Epithelial cell of umbilical artery (primary cell): Measurements from ENCODE around the gene FBXW5. TPM values are rescaled to one million over a fixed set of nuclear protein-coding genes. Genes with fewer than 3 reads are reported as not detected.

Source experiments
- total RNA-seq: library from RNA; depleted of rRNA; stranded (reverse); fragments of >200 nt; gene quantifications from 2 replicates; pipeline ENCODE4 v1.2.3, GENCODE V29; 2014

Gene FBXW5, protein sequence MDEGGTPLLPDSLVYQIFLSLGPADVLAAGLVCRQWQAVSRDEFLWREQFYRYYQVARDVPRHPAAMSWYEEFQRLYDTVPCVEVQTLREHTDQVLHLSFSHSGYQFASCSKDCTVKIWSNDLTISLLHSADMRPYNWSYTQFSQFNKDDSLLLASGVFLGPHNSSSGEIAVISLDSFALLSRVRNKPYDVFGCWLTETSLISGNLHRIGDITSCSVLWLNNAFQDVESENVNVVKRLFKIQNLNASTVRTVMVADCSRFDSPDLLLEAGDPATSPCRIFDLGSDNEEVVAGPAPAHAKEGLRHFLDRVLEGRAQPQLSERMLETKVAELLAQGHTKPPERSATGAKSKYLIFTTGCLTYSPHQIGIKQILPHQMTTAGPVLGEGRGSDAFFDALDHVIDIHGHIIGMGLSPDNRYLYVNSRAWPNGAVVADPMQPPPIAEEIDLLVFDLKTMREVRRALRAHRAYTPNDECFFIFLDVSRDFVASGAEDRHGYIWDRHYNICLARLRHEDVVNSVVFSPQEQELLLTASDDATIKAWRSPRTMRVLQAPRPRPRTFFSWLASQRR
- 124 and 151 TPM in 2 replicates for total RNA-seq

DNA sequence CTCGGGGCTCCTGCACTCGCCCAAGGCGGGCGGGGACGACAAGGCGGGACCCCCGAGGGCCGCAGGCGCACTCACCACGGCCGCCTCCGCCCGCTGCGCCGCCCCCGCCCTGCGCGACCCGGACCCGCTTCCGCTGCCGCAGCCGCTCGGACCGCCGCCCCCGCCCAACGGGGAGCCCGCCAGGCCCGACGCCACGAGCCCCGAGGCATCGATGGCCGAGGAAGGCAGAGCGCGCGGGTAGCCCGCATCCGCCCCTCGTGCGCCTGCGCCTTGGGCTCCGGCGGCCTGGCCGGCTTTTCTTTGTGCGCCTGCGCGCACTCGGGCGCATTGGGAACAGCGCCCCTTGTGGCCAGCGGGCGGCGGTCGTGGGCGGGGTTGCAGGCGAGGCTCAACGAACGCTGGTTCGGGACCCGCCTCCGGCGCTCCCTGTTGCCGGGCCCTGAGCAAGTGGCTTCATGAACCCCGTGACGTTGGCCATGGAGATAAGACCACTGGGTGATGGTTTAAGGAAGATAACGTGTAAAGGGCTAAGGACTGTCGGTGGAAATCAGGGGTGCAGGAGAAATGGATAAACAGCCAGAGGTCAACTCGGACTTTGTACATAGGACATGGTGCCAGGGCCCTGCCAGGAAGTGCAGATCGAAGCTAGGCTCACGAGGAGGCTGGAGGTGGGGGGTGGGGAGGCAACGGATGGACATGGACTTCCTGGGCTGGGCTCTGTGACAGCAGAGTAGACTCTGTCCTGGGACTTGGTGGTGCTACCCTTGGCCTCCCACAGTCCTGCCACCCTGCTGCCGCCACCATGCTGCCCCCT, at the start of gene FBXW5, which contains the start of gene C8G:
Gene FBXW5 (minus strand): TSS at position 220 of the 814 bp plus-strand sequence. CDS start 655 bp downstream, outside the sequence.
Gene C8G (plus strand): TSS at position 725 of the 814 bp plus-strand sequence. CDS start 78 bp downstream, at position 803.

DNA sequence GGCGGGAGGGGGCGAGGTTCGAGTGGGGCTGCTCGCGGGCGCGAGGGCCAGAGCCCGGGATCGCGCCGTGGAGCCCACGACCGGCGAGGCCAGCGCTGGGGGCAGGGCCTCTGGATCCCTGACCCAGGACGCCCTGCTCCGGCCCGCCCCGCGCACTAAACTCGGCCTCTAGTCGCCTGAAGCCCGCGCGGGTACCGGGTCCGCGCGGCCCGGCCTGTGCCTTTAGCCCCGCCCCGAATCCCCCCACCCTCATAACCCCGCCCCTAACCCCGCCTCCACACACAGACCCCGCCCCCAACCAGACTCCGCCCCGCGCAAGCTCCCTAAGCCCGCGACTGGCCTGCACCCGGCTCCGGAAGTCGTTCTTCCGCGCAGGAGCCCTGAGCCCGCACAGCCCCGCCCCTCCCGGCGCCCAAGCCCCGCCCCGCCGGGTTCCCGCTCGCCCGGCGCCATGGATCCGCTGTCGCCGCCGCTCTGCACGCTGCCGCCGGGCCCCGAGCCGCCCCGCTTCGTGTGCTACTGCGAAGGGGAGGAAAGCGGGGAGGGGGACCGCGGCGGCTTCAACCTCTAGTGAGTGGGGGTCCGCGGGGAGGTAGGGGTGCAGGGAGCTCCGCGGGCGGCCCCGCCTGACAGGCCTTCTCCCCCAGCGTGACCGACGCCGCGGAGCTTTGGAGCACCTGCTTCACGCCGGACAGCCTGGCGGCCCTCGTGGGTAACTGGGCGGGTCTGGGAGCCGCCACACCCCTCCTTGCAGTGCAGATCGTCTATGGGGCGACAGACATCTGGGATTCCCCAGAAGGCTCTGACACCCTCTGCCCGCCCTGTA, 47.7 kb upstream of the FBXW5 start, which contains the start of gene PAXX:
Gene PAXX (plus strand): TSS at position 430 of the 826 bp plus-strand sequence. CDS start 22 bp downstream, at position 452.

DNA sequence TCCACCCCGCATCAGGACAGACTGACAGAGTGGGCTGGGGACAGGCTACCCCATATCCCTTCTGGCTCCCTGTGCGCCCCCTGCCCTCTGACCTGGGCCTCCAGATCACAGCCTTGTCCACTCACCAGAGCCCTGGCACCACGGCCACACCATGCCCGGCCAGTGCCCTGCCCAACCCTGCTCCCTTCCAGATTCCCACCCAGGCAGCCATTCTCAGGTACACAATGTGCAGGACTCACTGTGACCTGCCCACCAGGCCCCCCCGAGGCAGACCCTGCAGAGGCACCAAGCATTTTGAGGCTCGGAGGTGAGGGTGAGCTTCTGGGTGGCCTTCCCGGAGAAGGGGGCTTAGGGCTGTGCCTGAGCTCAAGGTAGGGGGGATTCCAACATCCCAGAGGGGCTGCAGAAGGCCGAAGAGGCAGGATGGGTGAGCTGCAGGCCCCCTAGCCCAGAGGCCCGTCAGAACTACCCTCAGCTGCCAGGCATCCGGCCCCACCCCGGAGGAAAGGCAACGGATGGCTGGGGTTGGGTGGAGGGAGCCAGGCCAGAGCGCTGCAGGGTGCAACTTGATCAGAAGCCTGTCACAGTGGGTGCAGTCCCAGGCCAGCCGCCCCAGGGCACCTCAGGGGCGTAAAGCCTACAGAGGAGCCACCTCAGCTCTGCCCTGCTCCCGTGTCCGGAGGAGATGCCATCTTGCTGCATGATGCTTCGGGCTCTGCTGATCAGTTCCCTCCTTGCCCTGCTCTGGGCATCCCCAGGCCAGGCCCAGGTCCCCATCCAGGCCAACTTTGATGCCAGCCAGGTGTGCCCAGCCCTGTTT, 37.9 kb upstream of the FBXW5 start, which contains the start of gene LCNL1:
Gene LCNL1 (plus strand): TSS at position 762 of the 820 bp plus-strand sequence. CDS start 594 bp downstream, outside the sequence.

DNA sequence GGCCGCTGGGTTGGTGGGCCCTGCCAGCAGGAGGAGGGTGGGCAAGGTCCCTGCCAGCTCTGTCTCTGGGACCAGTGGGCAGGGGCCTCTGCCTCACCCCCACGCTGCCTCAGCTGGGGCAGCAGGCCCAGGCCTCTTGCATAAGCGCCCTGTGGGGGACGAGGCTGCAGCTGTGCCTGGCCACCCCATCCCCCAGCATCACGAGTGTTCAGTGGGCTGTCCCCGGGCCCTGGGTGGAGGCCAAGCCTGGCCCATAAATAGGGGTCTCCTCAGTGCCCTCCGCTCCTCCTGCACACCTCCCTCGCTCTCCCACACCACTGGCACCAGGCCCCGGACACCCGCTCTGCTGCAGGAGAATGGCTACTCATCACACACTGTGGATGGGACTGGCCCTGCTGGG, 32.7 kb upstream of the FBXW5 start, which contains the start of gene PTGDS:
Gene PTGDS (plus strand): TSS at position 282 of the 400 bp plus-strand sequence. CDS start 75 bp downstream, at position 357.

DNA sequence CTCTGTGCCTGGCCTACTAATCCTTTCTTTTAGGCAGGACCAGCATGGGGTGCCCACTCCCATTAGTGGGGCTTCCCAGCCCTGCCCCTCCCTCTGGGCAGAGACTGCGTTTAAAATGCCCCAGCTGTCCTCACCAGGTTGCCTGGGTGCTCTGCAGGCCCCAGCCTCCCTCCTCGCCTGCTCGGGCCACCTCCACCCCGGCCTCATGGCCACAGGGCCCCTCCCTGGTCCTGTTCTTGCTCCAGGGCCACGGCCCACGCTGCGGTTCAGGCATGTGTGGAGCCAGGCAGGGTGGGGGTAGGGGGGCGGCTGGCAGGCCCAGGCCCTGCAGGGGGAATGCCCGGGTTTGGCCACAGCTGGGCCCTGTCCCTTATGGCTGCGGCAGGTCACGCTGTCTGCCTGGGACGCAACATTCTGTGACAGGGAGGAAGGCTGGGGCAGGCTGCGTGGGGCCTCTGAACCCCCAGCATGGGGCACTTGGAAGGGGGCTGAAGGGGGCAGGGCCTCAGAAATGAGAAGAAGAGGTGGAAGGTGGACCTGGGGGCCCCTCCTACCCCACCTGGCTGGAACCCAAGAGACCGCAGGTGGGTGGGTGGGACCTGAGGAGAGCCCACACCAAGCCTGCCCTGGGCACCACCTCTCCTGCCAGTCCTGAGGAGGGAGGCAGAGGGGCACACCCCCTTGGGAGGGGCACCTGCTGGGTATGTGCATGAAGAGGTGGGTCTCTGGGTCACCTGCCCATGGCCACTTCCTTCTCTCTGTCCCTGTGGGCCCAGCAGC, 7.2 kb upstream of the FBXW5 start, which contains the start of gene LCN12:
Gene LCN12 (plus strand): TSS at position 733 of the 780 bp plus-strand sequence. CDS start 55 bp downstream, outside the sequence.

Other genes starting within 250 kb of the FBXW5 start
- 171 and 201 TPM in 2 replicates for gene DIPK1B, start 232.2 kb downstream of the FBXW5 start, total RNA-seq
- not detected in 2 replicates for gene LCN10, start 201.8 kb downstream of the FBXW5 start, total RNA-seq
- gene LCN6, start 196.2 kb downstream of the FBXW5 start, total RNA-seq: not detected in 2 replicates
- gene LCN8, start 186.5 kb downstream of the FBXW5 start, total RNA-seq: not detected in 2 replicates
- not detected in 2 replicates for gene LCN15, start 180.2 kb downstream of the FBXW5 start, total RNA-seq
- 105 and 109 TPM in 2 replicates for gene TMEM141, start 153.4 kb downstream of the FBXW5 start, total RNA-seq
- gene CCDC183, start 148.4 kb downstream of the FBXW5 start, total RNA-seq: under 0.01 and 0.46 TPM in 2 replicates
- gene RABL6, start 136.8 kb downstream of the FBXW5 start, total RNA-seq: 57.9 and 64.6 TPM in 2 replicates
- 0.61 and 0.65 TPM in 2 replicates for gene AJM1, start 102.3 kb downstream of the FBXW5 start, total RNA-seq
- 91.8 and 130 TPM in 2 replicates for gene PHPT1, start 95.3 kb downstream of the FBXW5 start, total RNA-seq
- 0.32 and 1.5 TPM in 2 replicates for gene MAMDC4, start 92.4 kb downstream of the FBXW5 start, total RNA-seq
- 352 and 430 TPM in 2 replicates for gene EDF1, start 78.4 kb downstream of the FBXW5 start, total RNA-seq
- 11.1 and 11.4 TPM in 2 replicates for gene TRAF2, start 58.2 kb downstream of the FBXW5 start, total RNA-seq
- not detected in 2 replicates for gene C8G, start 505 bp upstream of the FBXW5 start, total RNA-seq
- not detected in 2 replicates for gene LCN12, start 7.5 kb upstream of the FBXW5 start, total RNA-seq
- gene PTGDS, start 32.8 kb upstream of the FBXW5 start, total RNA-seq: 0.65 TPM in 1 of 2 replicates, not detected in the other
- gene LCNL1, start 38.3 kb upstream of the FBXW5 start, total RNA-seq: not detected in 2 replicates
- 18.8 and 26.0 TPM in 2 replicates for gene PAXX, start 47.7 kb upstream of the FBXW5 start, total RNA-seq
- gene CLIC3, start 51.8 kb upstream of the FBXW5 start, total RNA-seq: 0.32 TPM in 1 of 2 replicates, not detected in the other
- 4.0 and 8.4 TPM in 2 replicates for gene ABCA2, start 83.5 kb upstream of the FBXW5 start, total RNA-seq
- not detected in 2 replicates for gene FUT7, start 87.3 kb upstream of the FBXW5 start, total RNA-seq
- 28.3 and 29.2 TPM in 2 replicates for gene NPDC1, start 101.4 kb upstream of the FBXW5 start, total RNA-seq
- gene ENTPD2, start 109.3 kb upstream of the FBXW5 start, total RNA-seq: not detected in 2 replicates
- 15.3 and 19.3 TPM in 2 replicates for gene SAPCD2, start 125.8 kb upstream of the FBXW5 start, total RNA-seq
- gene UAP1L1, start 132.8 kb upstream of the FBXW5 start, total RNA-seq: 6.2 and 15.8 TPM in 2 replicates
- 57.0 and 64.3 TPM in 2 replicates for gene MAN1B1, start 142.2 kb upstream of the FBXW5 start, total RNA-seq
- gene DPP7, start 170.0 kb upstream of the FBXW5 start, total RNA-seq: 63.1 and 69.8 TPM in 2 replicates
- under 0.01 TPM in 2 replicates for gene GRIN1, start 194.4 kb upstream of the FBXW5 start, total RNA-seq
- gene LRRC26, start 225.3 kb upstream of the FBXW5 start, total RNA-seq: not detected in 2 replicates
- not detected in 2 replicates for gene TMEM210, start 227.3 kb upstream of the FBXW5 start, total RNA-seq
- 22.7 and 24.6 TPM in 2 replicates for gene ANAPC2, start 243.8 kb upstream of the FBXW5 start, total RNA-seq
- 105 and 126 TPM in 2 replicates for gene SSNA1, start 243.9 kb upstream of the FBXW5 start, total RNA-seq